Stimulated activated CD4-positive, alpha-beta T cell treated with anti-CD3 and anti-CD28 coated beads, TNF-alpha, amount 100 ng/mL, for 4 hours (primary cell): Measurements from ENCODE around the gene PICK1.

Experiments used
- DNase-seq, 3 experiments: peaks; one replicate each; pipeline ENCODE4 v3.0.0-alpha.2; 2020; ENCODE audit warnings: low read depth in 3 of 3

Gene PICK1

GRCh38 chr22:38049812-38050619 lies 7.2 kb upstream of the PICK1 start:
- no peak for DNase-seq

GRCh38 chr22:38050720-38051119 lies 6.5 kb upstream of the PICK1 start:
- DNase-seq, result no peak

- no peak for DNase-seq
Measured at GRCh38 chr22:38051261-38051660, 5.9 kb upstream of the PICK1 start.

- peak; percentile 53 to 59 (median 57) for DNase-seq
Measured at GRCh38 chr22:38051900-38052862, 5.0 kb upstream of the PICK1 start.

GRCh38 chr22:38062791-38063190 lies 5.6 kb downstream of the PICK1 start:
- no peak for DNase-seq

- no peak for DNase-seq
Measured at GRCh38 chr22:38065539-38065938, 8.3 kb downstream of the PICK1 start.

GRCh38 chr22:38066381-38067027 lies 9.3 kb downstream of the PICK1 start:
- no peak for DNase-seq

- DNase-seq, result no peak
Measured at GRCh38 chr22:38067028-38067415, 9.8 kb downstream of the PICK1 start.

- no peak for DNase-seq
Measured at GRCh38 chr22:38067761-38068360, 10.7 kb downstream of the PICK1 start.

- DNase-seq, result no peak
Measured at GRCh38 chr22:38068641-38069371, 11.6 kb downstream of the PICK1 start.

GRCh38 chr22:38069372-38070249 lies 12.4 kb downstream of the PICK1 start:
- DNase-seq, result no peak

- no peak for DNase-seq
Measured at GRCh38 chr22:38070250-38070921, 13.2 kb downstream of the PICK1 start.

GRCh38 chr22:38071421-38072321 lies 14.5 kb downstream of the PICK1 start:
- no peak for DNase-seq

GRCh38 chr22:38072322-38073149 lies 15.3 kb downstream of the PICK1 start:
- no peak for DNase-seq

GRCh38 chr22:38073150-38074130 lies 16.2 kb downstream of the PICK1 start:
- DNase-seq, result no peak
